GM21381 (cell line): ENCODE measurements around the gene TRIM46.
A peak's percentile ranks its signal among the peaks of the same experiment; 100 is the strongest.

ENCODE experiments used
- ATAC-seq: cut with Tn5 transposase; IDR thresholded peaks from one replicate; pipeline ENCODE4 v1.9.1; 2021; ENCODE audit warnings: mild to moderate bottlenecking, moderate library complexity; ENCODE audit not compliant: unreplicated experiment

The TRIM46 gene

DNA sequence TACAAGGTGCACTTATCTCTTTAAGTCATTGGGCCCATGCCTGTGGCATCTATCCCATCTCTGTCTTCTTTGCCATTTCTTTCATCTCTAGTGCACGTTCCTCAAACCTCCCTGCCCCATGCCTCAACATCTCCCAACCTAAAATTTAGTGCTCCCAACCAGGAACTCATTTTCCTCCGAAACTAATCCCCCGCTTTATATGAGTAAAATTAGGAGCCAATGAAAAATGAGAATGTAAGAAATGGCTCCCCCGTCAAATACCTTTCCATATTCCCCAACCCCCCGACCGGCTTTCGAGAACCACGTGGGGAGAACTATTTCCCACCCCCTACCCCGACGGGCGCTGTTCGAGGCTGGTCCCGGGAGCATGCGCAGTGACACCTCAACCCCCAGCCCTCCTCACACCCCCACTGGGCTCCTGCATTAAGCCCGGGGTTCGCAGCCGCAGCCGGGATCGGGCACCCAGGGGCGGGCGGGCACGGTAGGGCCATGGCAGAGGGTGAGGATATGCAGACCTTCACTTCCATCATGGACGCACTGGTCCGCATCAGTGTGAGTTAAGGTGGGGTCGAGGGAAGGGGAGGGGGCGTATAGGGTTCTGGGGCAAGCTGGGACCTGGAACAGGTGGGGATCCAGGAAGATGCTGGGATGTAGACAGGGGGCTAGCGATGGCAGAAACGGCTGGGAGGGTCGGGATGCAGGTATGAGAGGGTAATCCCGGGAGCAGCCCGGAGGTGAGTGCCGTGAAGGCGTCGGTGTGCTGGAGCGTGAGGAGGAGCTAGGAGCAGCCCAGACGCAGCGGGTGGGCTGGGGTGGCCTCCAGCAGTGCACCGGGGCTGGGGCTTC, at the start of gene TRIM46:
Gene TRIM46, plus strand, starts transcription at position 372 of the 846 bp plus-strand sequence. Its CDS starts 118 bp downstream, at position 490.
- peak; percentile 5 for ATAC-seq

- ATAC-seq, result no peak
Measured at GRCh38 chr1:155124503-155125463, 48.9 kb upstream of the TRIM46 start.

DNA sequence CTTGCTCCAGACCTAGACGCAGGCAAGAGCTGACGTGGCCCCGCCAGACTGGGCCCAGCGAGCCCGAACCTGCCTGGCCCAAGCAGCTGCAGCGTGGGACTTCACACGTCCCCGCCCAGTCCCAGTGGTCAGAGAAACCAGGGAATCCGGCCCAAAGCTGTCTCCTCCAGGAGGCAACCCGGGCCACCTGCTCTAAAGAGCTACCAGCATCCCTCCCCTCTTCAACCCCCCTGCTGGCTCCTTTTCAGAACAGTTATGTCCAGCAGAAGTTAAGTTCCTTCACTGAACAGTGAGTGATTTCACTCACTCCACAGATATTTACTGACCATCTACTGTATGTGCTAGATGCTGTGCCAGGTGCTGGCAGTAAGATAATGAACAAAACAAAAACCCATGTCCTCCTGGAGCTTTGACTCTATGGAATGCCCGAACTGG, 48.1 kb upstream of the TRIM46 start:
- no peak for ATAC-seq

DNA sequence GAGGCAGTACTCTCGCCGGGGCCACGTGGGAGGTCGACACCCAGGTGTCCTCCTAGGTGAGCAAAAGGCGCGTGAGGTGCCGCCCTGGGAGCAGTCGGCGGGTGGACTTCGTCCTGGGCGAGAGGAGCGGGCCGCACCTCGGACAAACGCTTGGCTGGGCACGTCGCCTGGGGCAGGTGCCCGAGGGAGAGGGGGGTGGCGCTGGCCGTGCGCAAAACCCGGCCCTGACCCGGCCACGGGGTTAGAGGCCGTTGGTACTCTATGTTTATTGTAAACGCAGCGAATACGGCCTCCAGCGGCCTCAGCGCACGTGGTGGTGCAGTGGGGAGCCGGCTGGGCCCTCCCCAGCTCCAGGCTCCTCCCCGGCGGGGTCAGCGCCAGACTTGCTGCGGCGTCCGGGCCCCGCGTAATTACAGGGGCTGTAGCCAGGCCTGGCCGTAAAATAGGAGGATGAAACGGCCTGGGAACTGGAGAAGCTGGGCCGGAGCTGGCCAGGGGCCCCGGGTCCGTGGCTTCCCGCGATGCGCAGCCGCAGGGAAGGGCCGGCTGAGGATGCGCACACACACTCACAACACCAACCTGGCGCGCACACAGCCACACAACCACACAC, 47.6 kb upstream of the TRIM46 start:
- no peak for ATAC-seq

- ATAC-seq, result no peak
Measured at GRCh38 chr1:155126556-155127104, 47.0 kb upstream of the TRIM46 start.

GRCh38 chr1:155127105-155127966, 46.3 kb upstream of the TRIM46 start, which contains the start of gene EFNA1:
Gene EFNA1 (plus strand): TSS chr1:155127876. CDS start chr1:155127978, 102 bp downstream.
- ATAC-seq, result no peak

DNA sequence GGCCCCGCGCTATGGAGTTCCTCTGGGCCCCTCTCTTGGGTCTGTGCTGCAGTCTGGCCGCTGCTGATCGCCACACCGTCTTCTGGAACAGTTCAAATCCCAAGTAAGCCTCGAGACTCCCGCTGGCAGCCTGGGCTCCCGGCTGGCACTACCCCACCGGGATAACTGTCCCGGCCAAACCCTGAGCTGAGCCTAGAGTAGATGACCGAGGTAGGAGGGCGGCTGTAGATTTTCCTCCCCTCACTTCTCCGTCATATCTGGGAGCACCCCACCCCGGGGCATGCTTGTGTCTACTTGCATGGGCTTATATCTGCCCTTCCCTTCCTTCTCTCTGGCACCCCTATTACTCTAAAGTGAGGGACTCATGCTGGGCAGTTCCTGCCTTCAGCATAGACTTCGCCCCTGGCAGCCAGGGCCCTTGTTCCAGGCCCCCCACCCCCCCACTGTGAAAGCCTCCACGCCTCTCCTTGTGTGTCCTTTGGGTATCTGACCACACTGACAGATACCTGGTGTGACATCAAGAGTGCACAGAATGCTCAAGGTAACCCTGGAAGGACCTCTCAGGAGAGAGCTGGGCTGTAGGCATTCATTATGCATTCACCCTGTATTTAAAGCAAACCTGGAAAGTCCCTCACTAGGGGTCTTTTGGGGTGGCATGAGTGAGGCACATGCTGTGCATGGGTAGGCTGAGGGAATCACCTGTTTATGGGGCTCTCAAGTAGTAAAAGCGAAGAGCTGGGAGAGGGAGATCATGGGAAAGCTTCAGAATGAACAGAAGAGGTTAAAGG, 45.5 kb upstream of the TRIM46 start:
- ATAC-seq, result no peak

DNA sequence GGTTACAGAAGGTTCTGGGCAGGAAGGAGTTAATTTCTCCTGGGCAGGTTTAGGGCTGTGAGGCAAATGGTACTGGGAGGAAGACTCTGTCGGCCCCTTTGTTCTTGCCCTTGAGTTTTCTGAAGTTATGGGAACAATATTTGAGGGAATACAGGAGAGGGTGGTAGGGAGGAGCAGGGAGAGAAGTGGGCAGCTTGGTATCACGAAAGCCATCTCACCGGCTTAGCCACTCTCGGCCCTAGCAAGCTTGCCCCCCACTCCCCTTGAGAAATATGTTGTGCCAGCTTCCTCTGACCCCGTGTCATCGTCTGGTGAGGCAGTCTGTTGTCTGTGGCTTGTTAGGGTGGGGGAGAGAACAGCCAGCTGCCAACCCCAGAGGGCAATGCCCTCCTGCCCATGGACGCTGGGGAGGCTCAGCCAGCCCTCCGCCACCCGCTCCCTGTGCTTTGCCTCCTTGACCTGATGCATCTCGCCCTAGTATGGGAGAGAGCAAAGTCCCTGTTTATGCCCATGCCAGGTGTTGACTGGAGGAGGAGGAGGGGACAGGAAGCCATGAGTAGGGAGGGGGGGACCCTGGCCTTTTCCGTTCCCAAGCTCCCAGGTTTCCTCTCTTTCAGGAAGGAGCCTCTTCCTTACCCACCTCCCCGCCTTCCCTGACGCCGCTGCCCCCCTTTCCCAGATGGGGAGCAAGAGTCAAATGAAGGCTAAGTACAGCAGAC, 44.7 kb upstream of the TRIM46 start:
- no peak for ATAC-seq

- ATAC-seq, result no peak
Measured at GRCh38 chr1:155130272-155131006, 43.2 kb upstream of the TRIM46 start.

DNA sequence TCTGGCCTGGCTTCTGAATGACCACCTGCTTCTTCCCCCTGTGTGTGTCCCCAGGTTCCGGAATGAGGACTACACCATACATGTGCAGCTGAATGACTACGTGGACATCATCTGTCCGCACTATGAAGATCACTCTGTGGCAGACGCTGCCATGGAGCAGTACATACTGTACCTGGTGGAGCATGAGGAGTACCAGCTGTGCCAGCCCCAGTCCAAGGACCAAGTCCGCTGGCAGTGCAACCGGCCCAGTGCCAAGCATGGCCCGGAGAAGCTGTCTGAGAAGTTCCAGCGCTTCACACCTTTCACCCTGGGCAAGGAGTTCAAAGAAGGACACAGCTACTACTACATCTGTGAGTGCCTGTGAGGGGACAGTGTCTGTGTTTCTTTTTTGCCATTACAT, 42.4 kb upstream of the TRIM46 start:
- ATAC-seq, result no peak

GRCh38 chr1:155131856-155132255, 41.8 kb upstream of the TRIM46 start:
- ATAC-seq, result no peak

DNA sequence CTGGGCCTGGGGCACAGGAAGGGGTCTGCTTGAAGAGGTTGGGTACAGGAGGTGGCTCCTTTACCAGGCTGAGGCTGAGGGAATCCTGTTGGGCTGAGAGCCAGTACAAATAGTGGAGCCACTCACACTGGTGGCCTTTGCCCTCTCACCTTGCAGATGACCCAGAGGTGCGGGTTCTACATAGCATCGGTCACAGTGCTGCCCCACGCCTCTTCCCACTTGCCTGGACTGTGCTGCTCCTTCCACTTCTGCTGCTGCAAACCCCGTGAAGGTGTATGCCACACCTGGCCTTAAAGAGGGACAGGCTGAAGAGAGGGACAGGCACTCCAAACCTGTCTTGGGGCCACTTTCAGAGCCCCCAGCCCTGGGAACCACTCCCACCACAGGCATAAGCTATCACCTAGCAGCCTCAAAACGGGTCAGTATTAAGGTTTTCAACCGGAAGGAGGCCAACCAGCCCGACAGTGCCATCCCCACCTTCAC, 39.8 kb upstream of the TRIM46 start:
- ATAC-seq, result no peak

GRCh38 chr1:155134322-155134721, 39.3 kb upstream of the TRIM46 start:
- no peak for ATAC-seq

DNA sequence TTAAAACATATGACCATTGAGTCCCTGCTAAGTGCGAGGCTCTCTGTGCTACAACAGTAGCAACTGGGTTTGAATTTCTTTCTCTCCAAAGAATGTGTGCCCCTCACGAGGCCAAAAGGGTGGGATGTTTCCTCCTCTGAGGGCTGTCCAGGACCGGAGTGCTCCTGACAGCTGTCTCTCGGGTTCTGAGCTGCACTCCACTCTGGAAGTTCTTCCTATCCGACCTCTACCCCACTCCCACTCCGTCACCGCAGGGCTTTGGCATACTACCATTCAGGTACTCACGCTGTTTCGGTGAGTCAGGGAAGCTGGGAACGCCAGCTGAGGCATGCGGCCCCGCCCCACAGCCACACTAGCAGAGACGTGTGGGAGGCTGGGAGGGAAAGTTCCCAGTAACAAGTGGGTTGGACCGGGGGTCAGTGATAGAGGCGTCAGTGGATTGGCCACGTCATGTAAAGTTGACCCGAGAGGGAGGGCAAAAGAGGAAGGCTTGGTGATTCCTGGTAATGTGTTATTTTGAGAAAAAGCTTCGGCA, 38.7 kb upstream of the TRIM46 start:
- ATAC-seq, result no peak

DNA sequence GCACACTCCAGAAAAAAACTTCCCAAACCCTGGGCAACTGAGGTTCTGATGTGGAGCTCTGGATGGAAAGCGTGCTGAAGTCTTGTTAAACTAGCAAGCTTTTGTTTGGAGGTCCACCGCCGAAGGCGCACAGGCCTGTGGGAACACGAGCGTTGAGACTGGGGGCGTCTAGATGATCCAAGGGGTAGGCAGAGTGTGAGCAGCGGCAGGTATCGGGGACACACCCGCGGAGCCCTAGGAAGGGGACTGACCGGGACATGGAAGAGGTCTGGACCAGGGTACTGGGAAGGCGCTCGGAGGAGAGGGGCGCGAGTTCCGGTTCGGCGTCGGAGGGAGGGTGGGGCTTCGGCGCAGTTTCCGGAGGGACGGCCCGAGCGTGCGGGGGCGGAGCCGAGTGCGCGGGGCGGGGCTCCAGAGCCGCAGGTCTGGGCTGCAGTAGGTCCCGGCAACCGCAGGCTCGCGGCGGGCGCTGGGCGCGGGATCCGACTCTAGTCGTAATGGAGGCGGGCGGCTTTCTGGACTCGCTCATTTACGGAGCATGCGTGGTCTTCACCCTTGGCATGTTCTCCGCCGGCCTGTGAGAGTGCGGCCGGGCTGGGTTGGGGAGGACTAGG, 38.1 kb upstream of the TRIM46 start, which contains the start of gene SLC50A1:
Gene SLC50A1, plus strand, starts transcription at position 438 of the 614 bp plus-strand sequence. Its CDS starts 60 bp downstream, at position 498.
- peak; percentile 68 for ATAC-seq

GRCh38 chr1:155136748-155137147, 36.9 kb upstream of the TRIM46 start:
- ATAC-seq, result no peak
